Measurements from ENCODE around the gene UTP4.

DNA sequence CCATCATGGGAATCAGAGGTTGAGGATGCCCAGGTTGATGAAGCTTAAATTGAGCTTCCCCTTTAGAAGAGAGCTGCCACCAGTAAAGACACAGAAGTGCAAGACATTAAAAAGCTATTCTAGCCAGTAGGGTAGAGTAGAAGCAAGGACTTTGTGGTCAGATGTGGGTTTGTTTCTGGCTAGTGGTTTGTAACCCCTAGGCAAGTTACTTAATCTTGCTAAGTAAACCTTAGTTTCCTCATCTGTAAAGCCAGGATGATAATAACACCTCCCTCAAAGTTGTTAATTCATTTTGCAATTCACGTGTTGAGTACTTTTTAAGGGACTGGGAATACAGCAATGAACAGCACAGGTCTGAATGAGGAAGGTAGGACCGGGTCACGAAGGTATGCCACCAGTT is 58.1 kb downstream of the UTP4 start:
- TF ChIP-seq, protein P1, sequence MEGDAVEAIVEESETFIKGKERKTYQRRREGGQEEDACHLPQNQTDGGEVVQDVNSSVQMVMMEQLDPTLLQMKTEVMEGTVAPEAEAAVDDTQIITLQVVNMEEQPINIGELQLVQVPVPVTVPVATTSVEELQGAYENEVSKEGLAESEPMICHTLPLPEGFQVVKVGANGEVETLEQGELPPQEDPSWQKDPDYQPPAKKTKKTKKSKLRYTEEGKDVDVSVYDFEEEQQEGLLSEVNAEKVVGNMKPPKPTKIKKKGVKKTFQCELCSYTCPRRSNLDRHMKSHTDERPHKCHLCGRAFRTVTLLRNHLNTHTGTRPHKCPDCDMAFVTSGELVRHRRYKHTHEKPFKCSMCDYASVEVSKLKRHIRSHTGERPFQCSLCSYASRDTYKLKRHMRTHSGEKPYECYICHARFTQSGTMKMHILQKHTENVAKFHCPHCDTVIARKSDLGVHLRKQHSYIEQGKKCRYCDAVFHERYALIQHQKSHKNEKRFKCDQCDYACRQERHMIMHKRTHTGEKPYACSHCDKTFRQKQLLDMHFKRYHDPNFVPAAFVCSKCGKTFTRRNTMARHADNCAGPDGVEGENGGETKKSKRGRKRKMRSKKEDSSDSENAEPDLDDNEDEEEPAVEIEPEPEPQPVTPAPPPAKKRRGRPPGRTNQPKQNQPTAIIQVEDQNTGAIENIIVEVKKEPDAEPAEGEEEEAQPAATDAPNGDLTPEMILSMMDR (IDR thresholded peaks at IDR 0.05; ENCODE audit: low read depth, low read length, poor library complexity, severe bottlenecking): no peak
- TF ChIP-seq EZH2phosphoT487 (IDR thresholded peaks at IDR 0.05; ENCODE audit: borderline replicate concordance, low read length): no peak
